GM19467 (cell line): ENCODE measurements around the gene ST6GAL1.
A peak's percentile ranks its signal among the peaks of the same experiment; 100 is the strongest.

Experiments used
- ATAC-seq: cut with Tn5 transposase; IDR thresholded peaks from one replicate; pipeline ENCODE4 v1.9.1; 2021; ENCODE audit warnings: mild to moderate bottlenecking, moderate library complexity; ENCODE audit not compliant: unreplicated experiment

The ST6GAL1 gene

DNA sequence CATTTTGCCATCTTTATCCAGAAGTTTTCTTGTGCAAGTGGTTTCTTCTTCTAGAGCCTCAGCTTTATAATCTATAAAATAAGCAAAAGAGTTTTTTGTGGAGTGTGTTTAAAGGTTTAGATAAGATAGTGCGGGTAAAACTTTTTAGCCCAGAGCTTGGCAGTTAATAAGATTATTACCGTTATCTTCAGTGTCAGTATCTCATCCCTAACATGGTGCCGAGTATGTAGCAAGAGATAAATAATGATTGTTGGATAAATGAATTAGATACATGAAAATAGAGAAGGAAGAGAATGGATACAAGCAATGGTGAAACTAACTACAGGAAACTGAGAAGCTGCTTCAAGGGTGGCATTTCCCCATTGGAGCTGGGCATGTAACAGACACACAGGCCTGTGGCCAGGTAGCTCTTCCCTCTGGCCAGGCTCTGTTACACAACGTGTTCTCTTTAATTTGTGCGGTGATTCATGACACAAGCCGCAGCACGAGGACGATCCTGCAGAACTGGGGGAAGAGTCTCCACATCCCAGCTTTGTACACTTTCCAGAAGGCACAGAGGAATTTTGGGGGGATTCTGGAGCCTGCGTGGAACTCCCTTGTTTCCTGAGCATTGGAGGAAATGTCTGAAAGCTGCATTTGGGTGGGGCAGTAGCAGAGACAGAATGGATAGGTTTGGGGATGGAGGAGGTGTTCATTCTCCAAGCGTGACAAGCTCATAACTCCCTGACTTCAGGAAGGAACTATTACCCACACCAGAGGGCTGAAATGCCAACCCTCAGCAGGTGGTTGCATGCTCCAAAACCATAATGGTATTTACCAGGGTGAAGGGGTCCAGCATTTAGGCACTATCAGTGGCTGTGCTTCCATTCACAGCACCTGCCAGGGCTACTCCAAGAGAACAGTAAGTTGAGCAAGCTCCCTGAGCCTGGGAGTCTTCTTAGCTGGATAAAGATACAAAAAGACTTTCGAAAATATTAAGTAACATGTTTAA, 14.2 kb upstream of the ST6GAL1 start:
- ATAC-seq: no peak

DNA sequence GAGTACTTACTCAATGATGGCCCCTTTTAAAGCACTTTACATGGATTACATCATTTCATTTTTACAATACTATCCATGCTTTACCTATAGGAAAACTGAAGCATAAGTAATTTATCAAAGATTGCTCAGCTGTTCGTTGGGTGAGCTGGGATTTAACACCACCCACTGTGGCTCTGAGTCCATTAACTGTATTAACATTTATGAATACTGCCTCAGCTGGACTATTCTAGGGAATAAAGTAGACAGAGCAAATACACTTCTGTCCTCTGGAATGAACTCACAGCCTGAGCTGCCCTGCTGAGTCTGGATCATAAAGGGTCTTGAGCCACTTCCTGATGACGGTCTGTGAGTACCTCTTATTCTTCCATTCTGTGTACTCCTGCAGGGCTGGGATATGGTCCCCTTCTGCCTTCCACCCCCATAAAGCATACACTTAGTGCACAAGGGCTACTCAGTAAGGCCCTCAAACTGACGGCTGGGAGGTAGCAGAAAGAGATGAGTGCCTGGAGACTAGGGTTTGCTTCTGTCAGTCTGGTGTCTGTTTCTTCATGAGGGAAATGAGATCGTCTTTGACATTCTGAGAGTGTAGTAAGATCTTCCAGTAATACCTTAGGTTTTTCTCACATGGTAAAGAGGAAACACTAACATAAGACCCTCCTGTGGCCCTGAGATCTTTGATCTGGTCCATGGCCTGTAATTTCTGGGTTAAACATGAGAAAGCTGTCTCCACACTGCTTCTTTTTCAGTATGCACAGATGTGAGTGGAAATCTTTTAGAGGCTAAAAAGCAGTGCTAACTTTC, 12.6 kb upstream of the ST6GAL1 start:
- ATAC-seq: no peak

DNA sequence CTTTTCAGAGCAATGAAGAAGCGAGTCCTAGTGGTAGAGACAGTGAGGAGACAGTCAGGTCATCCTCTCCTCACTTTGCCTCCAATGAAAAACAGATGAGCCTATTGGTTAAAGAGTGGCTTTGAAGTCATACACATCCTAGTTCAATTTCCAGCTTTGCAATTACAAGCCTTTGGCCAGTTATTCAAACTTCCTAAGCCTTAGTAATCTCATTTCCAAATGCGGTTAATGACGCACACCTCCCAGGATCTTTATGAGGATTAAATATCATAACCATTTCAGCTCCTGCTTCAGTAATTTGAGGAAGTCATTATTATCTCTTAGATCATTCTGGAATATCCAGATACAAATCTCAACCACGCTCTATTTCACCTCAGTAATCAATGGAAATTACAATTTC, 10.0 kb upstream of the ST6GAL1 start:
- ATAC-seq: no peak

DNA sequence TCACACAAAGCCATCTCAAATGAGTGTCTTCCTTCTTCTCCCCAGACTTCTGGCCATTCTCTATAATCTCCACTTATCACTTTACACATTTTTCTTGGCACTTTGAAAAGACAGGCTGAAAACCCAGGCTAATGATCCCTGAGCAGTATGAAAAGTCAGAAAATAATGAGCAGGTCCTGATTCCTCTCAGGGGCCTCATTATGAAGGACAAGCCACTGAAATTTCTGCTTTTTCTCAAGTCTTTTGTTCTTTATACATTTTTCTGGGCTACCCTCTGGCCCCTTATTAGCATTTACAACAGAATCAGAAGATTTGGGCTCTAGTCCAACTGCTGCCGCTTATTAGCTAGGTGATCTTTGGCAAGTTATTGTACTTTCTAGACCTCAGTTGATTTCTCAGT, 9.5 kb upstream of the ST6GAL1 start:
- no peak for ATAC-seq

DNA sequence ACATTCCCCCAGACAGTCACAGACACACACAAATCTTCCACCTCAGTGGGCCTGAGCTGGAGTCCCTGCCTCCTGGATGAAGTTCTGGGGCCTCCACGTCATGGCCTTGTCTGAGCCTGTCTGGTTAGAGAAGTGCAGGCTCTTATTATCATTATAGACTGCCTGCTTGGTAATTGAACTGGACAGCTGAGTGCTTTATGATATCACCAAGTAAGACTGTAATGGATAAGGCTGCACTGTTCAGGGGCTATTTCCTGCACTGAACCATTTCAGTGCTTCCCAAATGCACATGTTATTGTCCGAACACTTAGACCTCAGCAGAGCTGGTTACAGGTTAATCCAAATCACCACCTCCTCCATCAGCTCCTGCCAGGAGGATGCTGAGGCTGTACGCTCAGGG, 8.7 kb upstream of the ST6GAL1 start:
- no peak for ATAC-seq

DNA sequence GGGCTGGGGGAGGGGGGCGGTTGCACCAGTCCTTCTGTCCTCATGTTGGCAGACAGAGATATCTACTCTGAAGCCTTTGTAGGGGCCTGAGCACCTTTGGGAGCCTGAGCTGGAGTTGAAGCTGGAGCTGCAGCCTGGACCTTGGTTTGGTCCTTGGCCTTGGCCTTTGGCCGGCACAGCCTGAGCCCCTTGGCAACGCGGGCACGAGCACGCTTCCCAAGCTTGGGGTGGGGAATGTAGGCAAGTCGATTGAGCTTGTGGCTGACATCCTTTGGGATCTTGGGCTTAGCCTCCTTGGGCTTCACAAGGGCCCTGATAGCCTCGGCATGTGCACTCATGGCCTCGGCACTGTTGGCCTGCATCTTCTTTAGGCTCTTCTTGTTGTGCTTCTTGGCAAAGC, 8.1 kb upstream of the ST6GAL1 start:
- no peak for ATAC-seq

DNA sequence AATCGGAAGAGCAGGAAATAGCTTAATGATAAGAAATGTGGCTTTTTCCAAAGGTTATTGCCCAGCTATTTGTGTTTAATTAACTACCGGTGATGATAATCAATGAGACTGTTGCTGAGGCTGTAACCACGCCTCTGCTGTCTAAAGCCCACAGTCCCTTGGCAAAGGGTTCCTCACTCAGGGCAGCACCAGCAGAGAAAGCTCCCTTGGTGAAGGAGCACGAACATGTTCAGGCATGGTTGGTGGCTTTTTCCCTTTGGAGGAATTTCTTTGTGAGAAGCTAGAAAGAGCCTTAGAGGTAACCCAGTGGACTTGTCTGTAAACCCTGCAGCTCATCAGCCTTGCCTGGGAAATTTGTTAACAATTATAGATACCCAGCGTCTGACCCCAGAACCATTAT, 7.5 kb upstream of the ST6GAL1 start:
- no peak for ATAC-seq

DNA sequence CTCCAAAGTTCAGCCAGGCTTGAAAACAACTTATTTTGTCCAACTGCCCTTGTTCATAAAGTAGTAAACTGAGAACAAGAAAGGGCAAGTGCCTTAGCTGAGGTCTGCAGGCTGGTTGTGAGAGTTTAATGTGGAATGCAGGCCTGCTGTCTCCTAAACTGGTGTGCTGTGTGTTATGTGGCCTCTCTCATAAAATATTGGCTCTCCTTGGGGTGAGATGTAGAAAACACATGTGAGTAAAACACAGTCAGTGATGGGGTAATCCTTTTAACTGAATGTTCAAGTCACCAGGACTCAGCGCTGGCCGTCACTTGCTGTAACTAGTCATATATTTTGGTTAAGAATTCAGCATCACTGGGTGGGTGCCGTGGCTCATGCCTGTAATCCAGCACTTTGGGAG, 7.1 kb upstream of the ST6GAL1 start:
- no peak for ATAC-seq

DNA sequence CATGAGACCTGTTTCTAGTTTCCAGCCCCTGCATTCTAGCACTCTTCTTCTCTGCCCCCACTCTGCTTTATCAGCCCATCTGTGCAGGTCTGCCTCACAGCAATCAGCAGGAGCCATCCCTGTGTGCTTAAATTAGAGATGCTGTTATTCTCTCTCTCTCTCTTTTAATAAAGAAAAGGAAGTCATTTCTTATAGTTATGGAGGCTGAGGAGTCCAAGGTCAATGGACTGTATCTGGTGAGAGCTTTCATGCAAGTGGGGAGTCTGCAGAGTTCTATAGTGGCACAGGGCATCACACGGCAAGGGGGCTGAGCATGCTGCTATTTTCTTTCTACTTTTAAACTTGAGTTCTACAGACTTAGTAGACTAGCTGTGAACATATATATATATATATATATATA, 4.5 kb upstream of the ST6GAL1 start:
- ATAC-seq: no peak

DNA sequence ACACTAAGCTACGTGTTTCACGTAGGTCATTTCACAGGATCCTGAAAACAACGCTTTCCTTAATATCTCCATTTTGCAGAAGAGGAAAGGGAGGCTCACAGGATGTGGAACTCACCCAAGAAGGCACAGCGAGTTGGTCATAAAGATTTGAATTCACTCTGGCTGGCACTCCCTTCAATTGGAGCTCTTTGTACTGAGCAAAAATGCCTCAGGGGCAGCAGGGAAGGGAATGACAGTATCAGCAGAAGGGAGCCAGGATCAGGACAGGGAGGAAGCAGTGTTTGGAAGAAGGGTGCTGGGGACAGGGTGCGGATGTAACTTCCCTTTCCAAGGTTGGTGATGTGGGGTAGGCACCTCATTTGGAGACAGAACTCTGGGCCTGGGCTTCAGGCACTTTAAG, 1.1 kb upstream of the ST6GAL1 start:
- ATAC-seq: no peak

DNA sequence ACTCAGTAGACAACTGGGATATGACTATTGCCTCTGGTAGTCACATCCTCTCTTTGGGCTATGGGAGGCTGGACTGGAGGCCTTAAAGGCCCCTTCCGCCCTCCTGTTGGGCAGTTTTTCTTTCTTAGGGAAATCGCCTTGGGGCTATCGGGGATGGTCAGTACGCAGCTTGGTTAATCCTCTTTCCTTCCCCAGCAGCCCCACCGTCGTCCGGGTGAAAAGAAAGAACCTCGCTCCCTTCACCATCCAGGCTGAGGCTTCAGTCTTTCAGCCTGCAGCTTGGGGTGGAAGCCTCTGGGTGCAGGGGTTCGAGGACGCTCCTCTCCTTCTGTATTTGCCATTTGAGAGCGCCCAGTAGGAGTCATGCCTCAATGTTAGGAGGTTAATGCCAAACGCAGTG, 641 bp upstream of the ST6GAL1 start:
- no peak for ATAC-seq

DNA sequence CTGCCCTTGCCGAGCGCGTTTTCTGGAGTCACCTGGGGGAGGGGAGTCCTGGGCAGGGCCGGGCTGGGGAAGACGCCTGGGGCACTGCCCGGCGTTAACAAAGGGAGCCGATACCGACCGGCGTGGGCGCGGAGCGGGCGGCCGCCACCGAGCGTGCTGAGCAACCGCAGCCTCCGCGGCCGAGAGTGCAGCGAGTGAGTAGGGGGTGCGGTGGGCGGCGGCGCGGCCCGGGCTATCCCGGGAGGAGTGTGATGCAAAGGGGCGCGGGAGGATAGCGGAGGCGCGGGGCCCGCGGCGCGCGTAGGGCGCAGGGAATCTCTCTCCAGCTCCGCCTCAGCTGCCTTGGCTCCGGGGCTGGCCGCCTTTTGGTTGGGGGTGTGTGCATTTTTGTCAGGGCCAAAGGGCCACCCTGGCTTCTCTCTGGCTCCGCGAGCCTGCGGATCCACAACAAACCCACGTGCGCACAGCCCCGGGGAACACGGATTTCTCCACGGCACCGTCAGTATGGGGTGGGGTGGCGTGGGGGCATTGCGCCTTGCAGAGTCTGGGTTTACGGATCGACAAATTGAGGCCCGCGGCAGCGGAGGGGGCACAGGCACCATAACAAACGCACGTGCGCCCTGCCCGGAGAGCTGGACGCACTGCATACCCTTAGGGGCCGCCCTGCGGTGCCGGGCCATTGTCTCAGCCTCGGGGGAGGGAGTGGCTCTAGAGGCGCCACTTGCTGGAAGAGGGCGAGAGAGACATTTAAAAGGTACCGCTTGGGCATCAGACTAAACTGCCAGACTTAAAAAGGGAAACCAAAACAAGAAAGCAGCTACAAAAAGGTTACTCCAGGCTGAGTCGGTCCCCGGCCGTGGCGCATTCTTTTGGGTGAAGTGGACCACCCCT, 560 bp downstream of the ST6GAL1 start:
- peak; percentile 67 for ATAC-seq

DNA sequence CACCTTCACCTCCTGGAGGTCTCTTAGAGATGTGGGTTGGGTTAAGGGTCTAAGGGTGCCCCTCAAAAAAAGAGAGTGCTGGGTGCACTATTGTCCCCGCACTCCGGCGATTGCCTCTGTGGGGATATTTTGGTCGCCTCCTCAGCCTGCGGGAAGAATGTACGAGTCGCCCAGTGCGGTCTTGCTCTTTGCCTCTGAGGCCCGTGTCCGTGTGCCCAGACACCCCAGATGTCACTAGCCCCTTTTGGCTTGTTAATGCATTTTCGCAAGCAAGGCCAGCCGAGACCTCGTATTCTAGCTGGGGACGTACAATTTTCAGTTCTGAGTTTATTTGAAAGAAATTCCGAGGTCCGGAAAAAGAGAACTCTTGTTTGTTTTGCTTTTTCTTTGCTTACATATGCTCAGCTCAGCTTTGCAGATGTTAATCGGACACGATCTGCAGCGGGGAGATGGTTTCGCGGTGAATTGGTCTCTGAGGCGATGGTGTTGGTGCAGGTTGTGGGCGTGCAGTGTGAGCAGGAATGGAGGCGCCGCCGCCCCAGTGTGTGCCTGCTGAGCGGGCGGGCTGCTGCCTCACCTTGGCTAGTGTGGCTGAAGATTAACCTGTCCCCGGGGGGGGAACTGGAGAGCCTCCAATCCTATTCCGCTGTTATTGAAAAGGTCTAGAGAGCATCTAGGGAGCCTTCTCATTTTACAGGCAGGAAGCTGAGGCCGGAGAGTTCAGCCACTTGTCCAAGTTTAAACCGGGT, 1.4 kb downstream of the ST6GAL1 start:
- ATAC-seq: peak; percentile 40

DNA sequence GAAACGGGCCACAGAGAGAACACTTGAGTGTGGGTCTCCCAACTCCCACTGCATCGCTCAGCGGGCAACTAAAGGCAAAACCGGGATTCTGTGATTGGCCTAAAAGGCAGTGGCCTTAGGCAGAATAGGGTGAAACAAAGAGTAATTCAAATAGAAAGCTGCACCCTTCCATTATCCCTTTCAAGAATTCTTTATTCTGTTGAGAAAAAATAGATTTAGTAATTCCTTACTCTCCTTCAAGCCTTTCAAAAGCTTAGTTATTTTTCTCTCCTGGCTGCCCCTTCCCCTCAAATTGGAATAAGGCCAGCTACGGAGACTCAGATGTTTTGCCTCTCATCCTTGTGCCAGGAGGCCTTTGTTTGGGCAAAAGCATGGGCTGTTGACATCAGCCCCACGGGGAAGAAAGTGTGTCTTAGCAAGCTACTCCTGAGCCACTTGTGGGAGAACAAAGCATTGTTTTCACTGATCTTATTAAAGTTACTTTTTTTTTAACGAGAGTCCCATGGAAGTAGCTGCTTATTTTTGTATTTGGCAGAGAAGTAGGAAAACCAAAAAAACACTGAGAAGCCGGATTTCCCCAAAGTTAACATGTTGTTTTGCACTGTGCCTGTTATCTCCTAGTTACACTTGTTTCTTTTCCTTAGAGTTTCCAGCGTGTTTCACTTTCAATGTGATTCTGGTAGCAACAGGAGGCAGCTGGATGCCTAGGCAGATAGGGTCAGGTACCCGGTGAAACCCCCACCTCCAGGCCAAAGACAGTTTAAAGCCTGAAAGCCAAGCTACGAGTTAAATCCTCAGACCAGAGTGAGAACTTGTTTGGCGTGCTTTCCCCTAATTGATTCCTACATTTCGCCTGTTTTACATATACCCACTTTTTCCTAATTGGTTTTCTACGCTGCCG, 2.2 kb downstream of the ST6GAL1 start:
- ATAC-seq: no peak

DNA sequence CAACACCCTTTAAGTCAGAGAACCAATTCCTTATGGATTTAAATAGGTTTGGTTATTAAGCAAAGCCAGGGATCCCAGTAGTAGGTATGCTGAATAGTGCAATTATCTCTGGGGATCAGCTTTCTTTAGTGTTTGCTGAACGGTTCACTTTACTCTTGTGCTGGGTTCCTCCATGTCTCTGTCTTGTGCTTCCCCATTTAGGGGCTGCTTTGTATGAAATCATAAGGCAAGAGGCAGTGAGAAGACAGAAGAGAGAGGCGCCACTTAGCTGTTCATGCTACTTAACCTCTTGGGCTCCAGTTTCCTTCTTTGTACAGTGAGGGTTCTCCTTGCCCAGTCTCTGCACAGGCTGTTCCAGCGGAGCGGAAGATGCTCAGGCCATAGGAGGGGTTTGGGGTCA, 3.5 kb downstream of the ST6GAL1 start:
- no peak for ATAC-seq

DNA sequence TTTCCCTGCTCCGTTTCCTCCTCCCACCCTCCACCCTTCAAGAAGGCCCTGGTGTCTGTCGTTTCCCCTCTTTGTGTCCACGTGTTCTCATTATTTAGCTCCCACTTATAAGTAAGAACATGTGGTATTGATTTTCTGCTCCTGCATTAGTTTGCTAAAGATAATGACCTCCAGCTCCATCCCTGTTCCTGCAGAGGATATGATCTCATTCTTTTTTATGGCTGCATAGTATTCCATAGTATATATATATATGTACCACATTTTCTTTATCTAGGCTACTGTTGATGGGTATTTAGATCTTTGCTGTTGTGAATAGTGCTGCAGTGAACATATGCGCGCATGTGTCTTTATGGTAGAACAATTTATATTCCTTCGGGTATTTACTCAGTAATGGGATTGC, 4.8 kb downstream of the ST6GAL1 start:
- no peak for ATAC-seq

DNA sequence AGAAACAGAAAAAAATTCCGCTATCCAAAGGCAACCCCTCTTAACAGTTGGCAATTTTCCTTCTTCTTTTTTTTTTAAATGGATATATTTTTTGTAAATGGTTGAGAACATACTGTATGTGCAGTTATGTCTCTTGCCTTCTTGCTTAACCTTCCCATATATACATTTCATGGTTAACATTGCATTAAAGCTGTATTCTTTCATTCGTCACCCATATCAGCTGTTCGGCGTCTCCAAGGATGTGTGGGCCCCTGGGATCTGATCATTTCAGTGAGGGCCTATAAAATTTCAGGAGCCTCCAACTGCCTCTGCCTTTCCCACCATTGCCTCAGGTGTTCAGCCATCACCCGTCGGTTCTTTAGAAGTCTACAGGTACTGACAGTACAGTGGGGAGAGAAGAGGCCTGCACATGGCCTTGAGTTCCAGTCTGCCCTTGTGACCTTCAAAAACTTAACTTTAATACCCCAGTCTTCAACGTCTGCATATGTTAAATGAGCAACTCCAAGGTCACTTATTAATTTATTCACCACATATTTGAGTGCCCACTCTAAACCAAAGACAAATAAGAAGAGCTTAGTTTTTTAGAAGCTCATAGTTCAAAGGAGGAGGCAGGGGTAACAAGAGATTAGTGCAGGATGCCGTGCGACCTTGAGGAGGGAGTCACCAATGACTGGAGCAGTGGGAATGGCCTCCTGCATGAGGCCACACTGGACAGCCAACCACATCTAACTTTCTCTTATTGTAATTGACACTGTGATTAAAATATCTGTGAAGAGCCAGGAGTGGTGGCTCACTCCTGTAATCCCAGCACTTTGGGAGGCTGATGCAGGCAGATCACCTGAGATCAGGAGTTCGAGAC, 6.9 kb downstream of the ST6GAL1 start:
- ATAC-seq: no peak

DNA sequence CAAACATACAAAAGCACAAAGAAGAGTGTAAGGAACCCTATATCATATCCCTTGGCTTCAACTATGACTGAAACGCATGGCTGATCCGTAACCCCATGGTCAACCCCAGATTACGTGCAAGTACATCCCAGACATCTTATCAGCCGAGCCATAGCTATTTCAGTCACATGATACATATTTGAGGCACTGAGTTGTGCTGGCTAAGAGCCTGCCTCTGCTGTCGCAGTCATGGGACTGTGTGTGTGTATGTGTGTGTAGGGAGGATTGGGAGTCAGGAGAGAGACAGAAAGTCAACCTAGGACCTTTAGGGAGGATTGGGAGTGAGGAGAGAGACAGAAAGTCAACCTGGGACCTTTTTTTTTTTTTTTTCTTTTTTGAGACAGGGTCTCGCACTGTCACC, 8.4 kb downstream of the ST6GAL1 start:
- ATAC-seq: no peak
